COLO829 (cell line): ENCODE measurements around the gene MOGAT1.

Source experiments
- DNase-seq: peaks from one replicate; pipeline ENCODE4 v3.0.0; 2012; ENCODE audit warnings: low spot score

MOGAT1 gene

GRCh38 chr2:222671259-222672067, at the start of gene MOGAT1:
TSS of gene MOGAT1 (plus strand) at chr2:222671658. CDS start at chr2:222671786, 128 bp downstream.
- no peak for DNase-seq

- DNase-seq = no peak
These were observed 49.6 kb upstream of the MOGAT1 start for GRCh38 chr2:222621893-222622292.

GRCh38 chr2:222622910-222623309, 48.5 kb upstream of the MOGAT1 start:
- DNase-seq = no peak

GRCh38 chr2:222623756-222624309, 47.6 kb upstream of the MOGAT1 start:
- DNase-seq = no peak

GRCh38 chr2:222627764-222628163, 43.7 kb upstream of the MOGAT1 start:
- peak; percentile 33 for DNase-seq

GRCh38 chr2:222635295-222635694, 36.2 kb upstream of the MOGAT1 start:
- DNase-seq = no peak

- no peak for DNase-seq
These were observed 34.4 kb upstream of the MOGAT1 start for GRCh38 chr2:222637067-222637466.

GRCh38 chr2:222641336-222641735, 30.1 kb upstream of the MOGAT1 start:
- DNase-seq = no peak

GRCh38 chr2:222643134-222643533, 28.3 kb upstream of the MOGAT1 start:
- DNase-seq = no peak

GRCh38 chr2:222646008-222646407, 25.4 kb upstream of the MOGAT1 start:
- DNase-seq = no peak

GRCh38 chr2:222649801-222650200, 21.7 kb upstream of the MOGAT1 start:
- DNase-seq = no peak

- DNase-seq = no peak
These were observed 19.6 kb upstream of the MOGAT1 start for GRCh38 chr2:222651718-222652418.

GRCh38 chr2:222652491-222653255, 18.8 kb upstream of the MOGAT1 start:
- DNase-seq = no peak

- DNase-seq = no peak
These were observed 18.2 kb upstream of the MOGAT1 start for GRCh38 chr2:222653280-222653679.

- peak; percentile 97 for DNase-seq
These were observed 15.5 kb upstream of the MOGAT1 start, which contains the start of gene FARSB for GRCh38 chr2:222655787-222656525. TSS of gene FARSB (minus strand) at chr2:222656092. CDS start at chr2:222656073, 19 bp downstream.

- DNase-seq = no peak
These were observed 14.7 kb upstream of the MOGAT1 start for GRCh38 chr2:222656526-222657446.

- DNase-seq = no peak
These were observed 8.0 kb upstream of the MOGAT1 start for GRCh38 chr2:222663479-222663878.

GRCh38 chr2:222668494-222669154, 2.8 kb upstream of the MOGAT1 start:
- no peak for DNase-seq

GRCh38 chr2:222669353-222669752, 2.1 kb upstream of the MOGAT1 start:
- peak; percentile 53 for DNase-seq
